ENCODE results near the gene ACCS. TPM values are rescaled to one million over a fixed set of nuclear protein-coding genes. Genes with fewer than 3 reads are reported as not detected.

ACCS gene
- total RNA-seq, 4 donors from 2014 or later = 17.4 to 54.1 (median 30.1) TPM

DNA sequence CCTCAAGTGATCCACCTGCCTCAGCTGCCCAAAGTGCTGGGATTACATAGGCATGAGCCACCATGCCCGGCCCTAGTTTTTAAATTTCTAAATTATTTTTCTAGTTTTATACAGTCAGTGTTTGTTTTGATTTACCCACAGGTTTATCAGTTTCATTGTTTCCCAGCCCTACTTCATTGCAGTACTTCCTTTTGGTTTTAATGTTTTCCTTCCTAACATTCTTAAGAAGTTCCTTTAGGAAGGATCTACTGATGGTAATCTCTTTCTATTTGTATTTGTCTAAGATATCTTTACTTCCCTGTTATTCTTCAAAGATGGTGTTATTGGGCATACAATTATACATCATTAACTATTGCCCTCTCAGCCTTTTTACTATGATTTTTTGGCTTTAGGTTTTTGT is 24.5 kb downstream of the ACCS start:
- no peaks in the 10 kb centered on the region for H3K27me3 ChIP-seq
- H3K4me1 ChIP-seq = peaks cover 8% of the 10 kb centered on the region
- H3K4me3 ChIP-seq = no peak overlapping the region
- no peaks in the 10 kb centered on the region for H3K36me3 ChIP-seq
- DNase-seq (ENCODE audit: low spot score in 2 of 2) = no peak
- no peak overlapping the region for H3K27ac ChIP-seq
- WGBS = 89% methylated on average over 1 of the region's 1 CpG
- TF ChIP-seq POLR2A (IDR thresholded peaks at IDR 0.05) = no peak
- TF ChIP-seq POLR2AphosphoS5 (IDR thresholded peaks at IDR 0.05) = no peak
- TF ChIP-seq EP300 (IDR thresholded peaks at IDR 0.05) = no peak
- TF ChIP-seq, protein P1, sequence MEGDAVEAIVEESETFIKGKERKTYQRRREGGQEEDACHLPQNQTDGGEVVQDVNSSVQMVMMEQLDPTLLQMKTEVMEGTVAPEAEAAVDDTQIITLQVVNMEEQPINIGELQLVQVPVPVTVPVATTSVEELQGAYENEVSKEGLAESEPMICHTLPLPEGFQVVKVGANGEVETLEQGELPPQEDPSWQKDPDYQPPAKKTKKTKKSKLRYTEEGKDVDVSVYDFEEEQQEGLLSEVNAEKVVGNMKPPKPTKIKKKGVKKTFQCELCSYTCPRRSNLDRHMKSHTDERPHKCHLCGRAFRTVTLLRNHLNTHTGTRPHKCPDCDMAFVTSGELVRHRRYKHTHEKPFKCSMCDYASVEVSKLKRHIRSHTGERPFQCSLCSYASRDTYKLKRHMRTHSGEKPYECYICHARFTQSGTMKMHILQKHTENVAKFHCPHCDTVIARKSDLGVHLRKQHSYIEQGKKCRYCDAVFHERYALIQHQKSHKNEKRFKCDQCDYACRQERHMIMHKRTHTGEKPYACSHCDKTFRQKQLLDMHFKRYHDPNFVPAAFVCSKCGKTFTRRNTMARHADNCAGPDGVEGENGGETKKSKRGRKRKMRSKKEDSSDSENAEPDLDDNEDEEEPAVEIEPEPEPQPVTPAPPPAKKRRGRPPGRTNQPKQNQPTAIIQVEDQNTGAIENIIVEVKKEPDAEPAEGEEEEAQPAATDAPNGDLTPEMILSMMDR (IDR thresholded peaks at IDR 0.05) = no peak
- H3K9me3 ChIP-seq = no peaks in the 10 kb centered on the region

DNA sequence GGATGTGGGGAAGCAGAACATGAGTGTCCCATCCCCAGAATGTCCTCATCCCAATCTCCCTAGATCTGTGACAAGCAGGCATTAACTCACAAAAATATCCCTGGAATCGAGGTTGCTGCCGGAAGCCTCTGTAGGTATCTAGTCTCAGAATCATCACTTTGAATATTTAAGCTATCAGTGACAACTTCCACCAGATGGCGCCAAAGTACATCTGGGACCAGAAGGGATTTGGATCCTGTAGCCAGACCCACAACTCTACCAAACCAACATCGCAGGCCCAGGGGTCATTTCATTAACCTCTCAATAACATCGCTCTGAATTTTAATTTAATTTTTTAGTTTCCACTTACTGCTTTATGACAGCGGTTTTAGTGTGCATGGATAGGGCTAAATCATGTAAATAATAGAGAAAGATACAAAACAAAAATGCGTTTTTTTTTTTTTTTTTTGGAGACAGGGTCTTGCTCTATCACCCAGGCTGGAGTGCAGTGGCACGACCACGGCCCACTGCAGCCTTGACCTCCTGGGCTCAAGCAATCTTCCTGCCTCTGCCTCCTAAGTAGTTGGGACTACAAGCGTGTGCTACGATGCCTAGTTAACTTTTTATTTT is 28.3 kb downstream of the ACCS start:
- WGBS = 27% methylated on average over 11 of the region's 11 CpGs

DNA sequence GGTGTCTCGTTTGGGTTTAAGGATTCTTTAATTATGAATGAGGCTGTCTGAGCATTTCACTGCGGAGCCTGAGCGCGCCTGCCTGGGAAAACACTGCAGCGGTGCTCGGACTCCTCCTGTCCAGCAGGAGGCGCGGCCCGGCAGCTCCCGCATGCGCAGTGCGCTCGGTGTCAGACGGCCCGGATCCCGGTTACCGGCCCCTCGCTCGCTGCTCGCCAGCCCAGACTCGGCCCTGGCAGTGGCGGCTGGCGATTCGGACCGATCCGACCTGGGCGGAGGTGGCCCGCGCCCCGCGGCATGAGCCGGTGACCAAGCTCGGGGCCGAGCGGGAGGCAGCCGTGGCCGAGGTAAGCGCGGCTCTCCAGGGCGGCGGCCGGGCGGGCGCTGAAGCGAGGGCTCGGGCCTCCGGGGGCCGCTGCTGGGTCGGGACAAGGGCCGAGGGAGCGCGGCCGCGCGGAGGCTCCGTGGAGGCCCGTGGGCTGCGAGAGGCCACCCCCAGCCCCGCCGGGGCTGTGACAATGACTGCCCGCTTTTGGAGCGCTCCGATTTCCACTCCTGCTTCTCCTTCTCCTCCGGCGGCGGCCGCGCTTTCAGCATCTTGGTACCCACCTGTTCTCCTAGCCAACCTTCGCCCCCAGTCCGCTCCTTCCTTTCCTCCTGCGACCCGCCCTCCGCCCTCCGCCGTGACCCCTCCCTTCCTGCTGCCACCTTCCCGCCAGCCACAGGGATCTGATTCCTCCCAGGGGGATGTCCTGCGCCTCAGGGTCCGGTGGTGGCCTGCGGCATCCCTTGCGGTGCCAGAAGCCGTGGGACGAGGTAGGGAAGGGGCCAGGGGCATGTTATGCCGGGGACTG is 29.7 kb downstream of the ACCS start, which contains the start of gene EXT2:
TSS of gene EXT2 (plus strand) at position 173 of the 854 bp plus-strand sequence. CDS start 12,035 bp downstream, outside the sequence.
- WGBS = under 1% methylated on average over 31 of the region's 83 CpGs

More for the DNA sequence above, 28.3 kb downstream of the ACCS start:
- H3K9me3 ChIP-seq = no peaks in the 10 kb centered on the region
- H3K4me1 ChIP-seq = peaks cover 23% of the 10 kb centered on the region
- H3K27ac ChIP-seq = no peak overlapping the region
- no peak for TF ChIP-seq POLR2AphosphoS5 (IDR thresholded peaks at IDR 0.05)
- TF ChIP-seq, protein P1 (IDR thresholded peaks at IDR 0.05) = peak in 1 of 2 donors; percentile 70
- peak; percentile 88 to 91 for DNase-seq (ENCODE audit: low spot score in 2 of 2)
- no peaks in the 10 kb centered on the region for H3K36me3 ChIP-seq
- no peaks in the 10 kb centered on the region for H3K27me3 ChIP-seq
- H3K4me3 ChIP-seq = no peak overlapping the region

DNA sequence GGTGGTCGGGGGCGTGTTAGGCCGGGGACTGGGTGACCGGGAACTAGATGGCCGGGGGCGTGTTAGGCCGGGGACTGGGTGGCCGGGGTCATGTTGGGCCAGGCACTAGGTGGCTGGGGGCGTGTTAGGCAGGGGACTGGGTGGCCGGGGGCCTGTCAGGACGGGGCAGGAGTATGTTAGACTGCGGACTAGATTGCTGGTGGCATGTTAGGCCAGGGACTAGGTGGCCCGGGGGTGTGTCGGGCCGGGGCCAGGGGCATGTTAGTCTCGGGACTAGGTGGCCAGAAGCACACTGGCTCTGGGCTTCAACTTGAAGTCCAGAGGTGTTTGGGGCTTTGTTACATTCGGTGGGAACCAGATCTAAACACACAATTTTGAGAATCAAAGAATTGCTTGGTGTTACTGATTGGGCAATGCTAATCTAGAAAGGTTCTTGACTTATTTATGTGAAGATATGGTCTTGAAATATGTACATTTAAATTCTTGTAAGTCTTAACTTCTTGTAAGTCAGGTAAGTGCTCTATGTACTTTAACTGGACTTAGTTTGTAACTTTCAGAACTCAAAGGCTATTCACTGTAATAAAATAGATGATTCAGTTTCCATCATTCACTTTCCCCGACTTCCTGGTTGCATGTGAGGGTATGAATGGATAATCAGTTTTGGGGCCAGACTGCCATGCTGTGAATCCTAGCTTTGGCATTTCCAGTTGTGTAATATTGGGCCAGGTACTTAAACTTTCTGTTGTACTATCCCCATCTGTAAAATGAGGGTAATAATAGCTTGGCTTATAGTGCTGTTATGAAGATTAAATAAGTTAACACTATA is 30.5 kb downstream of the ACCS start:
- H3K27ac ChIP-seq = no peak overlapping the region
- WGBS = 11% methylated on average over 18 of the region's 18 CpGs
- no peak for TF ChIP-seq POLR2AphosphoS5 (IDR thresholded peaks at IDR 0.05)
- no peak for TF ChIP-seq POLR2A (IDR thresholded peaks at IDR 0.05)
- H3K27me3 ChIP-seq = no peaks in the 10 kb centered on the region
- H3K4me3 ChIP-seq = peak overlapping the region; percentile 98
- DNase-seq (ENCODE audit: low spot score in 2 of 2) = no peak
- peaks cover 23% of the 10 kb centered on the region for H3K4me1 ChIP-seq
- H3K9me3 ChIP-seq = no peaks in the 10 kb centered on the region
- H3K36me3 ChIP-seq = no peaks in the 10 kb centered on the region

More for the DNA sequence above, 29.7 kb downstream of the ACCS start, which contains the start of gene EXT2:
- H3K27ac ChIP-seq = peak within 1 kb of the TSS; percentile 78
- H3K27me3 ChIP-seq = no peaks in the 10 kb centered on the region
- peak; percentile 89 to 96 for DNase-seq (ENCODE audit: low spot score in 2 of 2)
- peaks cover 23% of the 10 kb centered on the region for H3K4me1 ChIP-seq
- TF ChIP-seq EP300 (IDR thresholded peaks at IDR 0.05) (no peak), POLR2AphosphoS5 (IDR thresholded peaks at IDR 0.05) (peak in 1 of 3 donors; percentile 9), POLR2A (IDR thresholded peaks at IDR 0.05) (peak in 1 of 2 donors; percentile 33)
- TF ChIP-seq, protein P1 (IDR thresholded peaks at IDR 0.05) = peak; percentile 79 to 97
- H3K36me3 ChIP-seq = no peaks in the 10 kb centered on the region
- H3K4me3 ChIP-seq = peak within 1 kb of the TSS; percentile 98
- H3K9me3 ChIP-seq = no peaks in the 10 kb centered on the region

DNA sequence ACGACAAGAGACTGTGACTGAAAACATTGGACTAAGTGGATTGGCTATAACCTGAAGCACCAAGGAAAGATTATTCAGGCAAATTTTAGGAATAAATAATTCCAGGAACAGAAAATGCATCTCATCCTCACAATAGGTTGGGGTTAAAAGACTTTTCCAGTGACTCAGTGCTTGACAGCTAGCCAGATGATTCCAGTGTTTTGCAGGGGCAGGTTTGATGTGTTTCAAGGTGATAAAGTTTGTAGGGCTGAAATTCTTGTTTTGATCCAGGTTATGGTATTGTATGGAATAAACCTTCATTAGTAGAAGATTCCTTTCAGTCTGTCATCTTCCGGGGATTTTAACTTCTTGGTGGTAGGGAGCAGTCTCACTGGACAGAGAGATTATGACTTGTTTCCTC is 31.8 kb downstream of the ACCS start:
- DNase-seq (ENCODE audit: low spot score in 2 of 2) = no peak
- H3K9me3 ChIP-seq = no peaks in the 10 kb centered on the region
- H3K4me1 ChIP-seq = peaks cover 23% of the 10 kb centered on the region
- TF ChIP-seq POLR2AphosphoS5 (IDR thresholded peaks at IDR 0.05) = no peak
- no peak for TF ChIP-seq POLR2A (IDR thresholded peaks at IDR 0.05)
- H3K27me3 ChIP-seq = no peaks in the 10 kb centered on the region
- H3K4me3 ChIP-seq = no peak overlapping the region
- WGBS = 40% methylated on average over 2 of the region's 2 CpGs
- H3K27ac ChIP-seq = no peak overlapping the region
- no peaks in the 10 kb centered on the region for H3K36me3 ChIP-seq

Data from suprapubic skin (tissue), 4 donors.